GM12878 (cell line): Measurements from ENCODE around the gene ZNF837. TPM values are rescaled to one million over a fixed set of nuclear protein-coding genes. Genes with fewer than 3 reads are reported as not detected.

Experiments
- ATAC-seq: fragments of 200-7000 bp; cut with Tn5 transposase; 3 replicates; pipeline ENCODE4 v1.9.1; 2020; ENCODE audit warnings: mild to moderate bottlenecking, moderate library complexity
- BruUV-seq: library from RNA; stranded (reverse); fragments of 400-500 nt; replicated peaks from 2 replicates; lab custom pipeline; 2021; lab: Mats Ljungman, UMichigan
- CTCF ChIA-PET: fragments of 300-600 bp; sonication (Branson Sonifier 250); formaldehyde crosslinking; extraction: SDS; loops from one replicate; lab custom pipeline; 2021; ENCODE audit warnings: inconsistent platforms; lab: Yijun Ruan, JAX
- POLR2A ChIA-PET: fragments of 350-600 bp; formaldehyde crosslinking; extraction: SDS; loops from one replicate; lab custom pipeline; 2021; ENCODE audit warnings: inconsistent platforms; lab: Charles Lee
- RAD21 ChIA-PET: fragments of 300-600 bp; sonication (Branson Sonifier 250); formaldehyde crosslinking; loops from one replicate; lab custom pipeline; 2023; ENCODE audit warnings: antibody characterized with exemption; ENCODE audit not compliant: unreplicated experiment; lab: Charles Lee
- SMC1A ChIA-PET: fragments of 300-600 bp; sonication (Branson Sonifier 250); formaldehyde crosslinking; loops from one replicate; lab custom pipeline; 2023; ENCODE audit not compliant: unreplicated experiment, uncharacterized antibody; lab: Charles Lee
- DNase-seq: peaks from one replicate; pipeline ENCODE4 v3.0.0-alpha.2; 2011; ENCODE audit warnings: low read depth, low spot score
- FAIRE-seq: peaks from 3 replicates; lab custom pipeline; 2011; peaks lifted over from hg19 to GRCh38; lab: Jason Lieb, UNC
- H2AFZ ChIP-seq: 2 replicates; pipeline ENCODE4 v1.6.0; 2011; ENCODE audit warnings: low read depth, low read length, control low read depth; ENCODE audit not compliant: control insufficient read depth
- H3K27ac ChIP-seq: 2 replicates; pipeline ENCODE4 v1.5.1; 2011; ENCODE audit warnings: control low read depth; ENCODE audit not compliant: control insufficient read depth, insufficient read depth
- H3K27me3 ChIP-seq, 2 experiments: replicated peaks in 1 of 2; 2 replicates each; pipeline versions ENCODE4 v1.6.0 to v1.6.1; 2011; ENCODE audit warnings: low read length in 1 of 2; ENCODE audit not compliant: control insufficient read depth in 2 of 2, insufficient read depth in 2 of 2
- H3K36me3 ChIP-seq, 2 experiments: 2 replicates each; pipeline ENCODE4 v1.5.1; 2011; ENCODE audit warnings: low read length in 1 of 2; ENCODE audit not compliant: control insufficient read depth in 2 of 2, insufficient read depth in 2 of 2
- H3K4me1 ChIP-seq: 2 replicates; pipeline ENCODE4 v1.6.1; 2011; ENCODE audit warnings: mild to moderate bottlenecking, low read length, moderate library complexity, mixed read lengths; ENCODE audit not compliant: control insufficient read depth, insufficient read depth
- H3K4me2 ChIP-seq: 2 replicates; pipeline ENCODE4 v1.6.0; 2011; ENCODE audit warnings: control low read depth; ENCODE audit not compliant: control insufficient read depth, insufficient read depth
- H3K4me3 ChIP-seq: fragments of 200-600 bp; sonication (generic); 2 replicates; pipeline ENCODE4 v1.5.1; 2016
- H3K79me2 ChIP-seq: 2 replicates; pipeline ENCODE4 v1.6.0; 2011; ENCODE audit warnings: low read length; ENCODE audit not compliant: control insufficient read depth, insufficient read depth
- H3K9ac ChIP-seq: 2 replicates; pipeline ENCODE4 v1.8.0; 2011; ENCODE audit warnings: low read length, control low read depth, mixed read lengths; ENCODE audit not compliant: control insufficient read depth, insufficient read depth
- H3K9me3 ChIP-seq: replicated peaks from 3 replicates; pipeline ENCODE4 v1.5.1; 2011; ENCODE audit warnings: mild to moderate bottlenecking, low read length; ENCODE audit not compliant: control insufficient read depth, insufficient read depth
- H4K20me1 ChIP-seq: 2 replicates; pipeline ENCODE4 v1.6.0; 2011; ENCODE audit not compliant: control insufficient read depth, insufficient read depth
- BACH1 ChIP-seq: fragments of 450-650 bp; IDR thresholded peaks from 2 replicates; pipeline ENCODE4 v1.6.1; 2017; ENCODE audit warnings: mild to moderate bottlenecking, borderline replicate concordance
- NR2F1 ChIP-seq: fragments of 450-650 bp; conservative IDR thresholded peaks from 2 replicates; pipeline ENCODE4 v1.6.1; 2017; ENCODE audit warnings: mild to moderate bottlenecking
- RB1 ChIP-seq: fragments of 450-650 bp; formaldehyde crosslinking; IDR thresholded peaks from 2 replicates; pipeline ENCODE4 v1.6.1; 2017; ENCODE audit warnings: mild to moderate bottlenecking, borderline replicate concordance
- SREBF2 ChIP-seq: IDR thresholded peaks from 2 replicates; pipeline ENCODE4 v1.6.1; 2012; ENCODE audit warnings: mild to moderate bottlenecking, low read length
- USF2 ChIP-seq: IDR thresholded peaks from 2 replicates; pipeline ENCODE4 v1.6.1; 2011; ENCODE audit warnings: low read depth, low read length, improper control_type of control experiment, borderline replicate concordance
- WGBS: methylation state at CpG from one replicate; pipeline ENCODE4 v1.1.6; 2016; ENCODE audit warnings: low lambda C conversion rate; ENCODE audit not compliant: insufficient replicate concordance, insufficient coverage; ENCODE audit errors: missing lambda C conversion rate; 5-methylcytosine and 5-hydroxymethylcytosine counted together
- in situ Hi-C: fragments of 300-500 bp; cut with MboI; formaldehyde crosslinking; loops from 9 replicates; pipeline ENCODE4 v1.14.3; 2018; ENCODE audit warnings: mixed read lengths
- intact Hi-C: fragments of 100-400 bp; cut with micrococcal nuclease; formaldehyde crosslinking; loops from one replicate; pipeline ENCODE4 v1.14.2; 2022; ENCODE audit not compliant: unreplicated experiment
- polyA plus RNA-seq, 11 experiments: library from polyadenylated mRNA; depleted of rRNA in 4 of 11; unstranded in 6 of 11; stranded (reverse) in 5 of 11; fragments of >200 nt; fragmentation: Nextera tagmentation in 4 of 11; fragmentation: Illumina TruSeq in 1 of 11; extraction: Ambion mirVana in 4 of 11; extraction: Trizol in 1 of 11; gene quantifications; 1 replicate in 1 of 11; 2 replicates in 10 of 11; pipeline versions ENCODE4 v1.2.1 to v1.2.3, GENCODE V29; 2011 to 2016; ENCODE audit warnings: inconsistent platforms in 2 of 11, missing spikeins in 2 of 11, low read depth in 1 of 11
- total RNA-seq, 4 experiments: library from RNA; depleted of rRNA in 3 of 4; stranded (reverse); fragments of >200 nt in 3 of 4; fragmentation: Illumina TruSeq in 1 of 4; extraction: Trizol in 1 of 4; gene quantifications; 2 replicates each; pipeline versions ENCODE4 v1.2.1 to v1.2.3, GENCODE V29; 2013 to 2021
- TF ChIP-seq, protein P1 (sequence below): IDR thresholded peaks from 2 replicates; pipeline ENCODE4 v1.6.1; 2012; ENCODE audit warnings: low read length, inconsistent platforms
- TF ChIP-seq, protein P2 (sequence below): IDR thresholded peaks from 2 replicates; pipeline ENCODE4 v1.6.1; 2011; ENCODE audit warnings: mild to moderate bottlenecking, low read depth, low read length, moderate library complexity; ENCODE audit not compliant: insufficient replicate concordance
- TF ChIP-seq, protein P3 (sequence below): fragments of 450-650 bp; IDR thresholded peaks from 2 replicates; pipeline ENCODE4 v1.6.1; 2016; ENCODE audit warnings: mild to moderate bottlenecking

Gene ZNF837
- total and polyA plus RNA-seq, 10 of the 15 experiments (the other 5 are each of a cell fraction or from before 2014, with no cell fraction given) = 0.07 to 2.9 (median 2.0) TPM; not detected in 2

GRCh38 chr19:58408152-58409009, 27.6 kb upstream of the ZNF837 start, which contains the start of gene ZNF584 (continued):
- TF ChIP-seq, protein P1, sequence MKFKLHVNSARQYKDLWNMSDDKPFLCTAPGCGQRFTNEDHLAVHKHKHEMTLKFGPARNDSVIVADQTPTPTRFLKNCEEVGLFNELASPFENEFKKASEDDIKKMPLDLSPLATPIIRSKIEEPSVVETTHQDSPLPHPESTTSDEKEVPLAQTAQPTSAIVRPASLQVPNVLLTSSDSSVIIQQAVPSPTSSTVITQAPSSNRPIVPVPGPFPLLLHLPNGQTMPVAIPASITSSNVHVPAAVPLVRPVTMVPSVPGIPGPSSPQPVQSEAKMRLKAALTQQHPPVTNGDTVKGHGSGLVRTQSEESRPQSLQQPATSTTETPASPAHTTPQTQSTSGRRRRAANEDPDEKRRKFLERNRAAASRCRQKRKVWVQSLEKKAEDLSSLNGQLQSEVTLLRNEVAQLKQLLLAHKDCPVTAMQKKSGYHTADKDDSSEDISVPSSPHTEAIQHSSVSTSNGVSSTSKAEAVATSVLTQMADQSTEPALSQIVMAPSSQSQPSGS = no peak
- TF ChIP-seq SREBF2 = no peak
- TF ChIP-seq RB1 = 0 out of 2 replicates have a peak, but pooled peaks have one; percentile 31
- TF ChIP-seq NR2F1 = peak; percentile 89

DNA sequence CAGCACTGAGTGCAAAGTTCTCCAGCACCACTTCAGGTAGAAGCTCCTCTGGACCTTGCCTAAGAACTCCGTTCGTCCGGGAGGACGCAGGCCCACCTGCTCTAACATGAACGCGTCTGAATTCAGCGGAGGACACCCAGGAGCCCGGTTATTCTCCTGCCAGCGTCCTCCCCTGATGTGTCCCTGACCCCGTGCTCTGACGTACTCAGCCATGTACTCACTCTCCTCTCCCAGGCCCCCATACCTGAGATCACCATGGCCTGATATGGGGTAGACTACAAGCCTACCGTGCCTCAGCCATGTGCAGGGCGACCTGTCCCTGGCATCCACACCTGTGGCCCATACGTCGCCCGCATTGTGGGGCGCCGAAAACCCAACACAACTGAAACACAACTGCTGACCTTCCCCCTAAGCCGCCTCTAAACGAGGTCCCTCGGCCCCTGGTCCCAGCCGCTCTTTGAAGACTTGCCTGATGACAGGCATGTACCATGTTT, 26.9 kb upstream of the ZNF837 start:
- Histone ChIP-seq H2AFZ (peak overlapping the region; percentile 98), H3K4me1 (peaks cover 8% of the 10 kb centered on the region), H3K9ac (peak overlapping the region; percentile 90), H3K4me2 (peak overlapping the region; percentile 100), H3K9me3 (no peaks in the 10 kb centered on the region), H4K20me1 (no peaks in the 10 kb centered on the region), H3K36me3 (no peaks in the 10 kb centered on the region), H3K4me3 (peak overlapping the region; percentile 90), H3K27me3 (no peaks in the 10 kb centered on the region), H3K27ac (peak overlapping the region; percentile 80), H3K79me2 (peaks cover 16% of the 10 kb centered on the region)
- 32% methylated on average over 22 of the region's 22 CpGs for WGBS
- no peak for DNase-seq
- ChIA-PET POLR2A (interaction anchor here (0.5 to 1.0 kb wide), 2 partner anchors 19 to 44 kb away, joined by 3 read pairs; partner anchors contain the start of gene ZNF324B), SMC1A (interaction anchor here (1.1 kb wide), 2 partner anchors 43 to 59 kb away, joined by 3 read pairs; partner anchors contain the start of gene ZNF324), RAD21 (interaction anchor here (1.0 kb wide), 3 partner anchors 26 to 112 kb away, joined by 3 to 6 read pairs (median 5); partner anchors contain the start of gene ZBTB45), CTCF (interaction anchor here (1.4 kb wide), 1 partner anchor 11 kb away, joined by 5 read pairs; no protein-coding TSS in a partner anchor)
- intact Hi-C loops = loop anchor here (5.0 kb wide), 1 partner anchor 60 kb away; the partner anchor contains the start of gene ZNF324
- TF ChIP-seq BACH1 = no peak
- TF ChIP-seq, protein P2, sequence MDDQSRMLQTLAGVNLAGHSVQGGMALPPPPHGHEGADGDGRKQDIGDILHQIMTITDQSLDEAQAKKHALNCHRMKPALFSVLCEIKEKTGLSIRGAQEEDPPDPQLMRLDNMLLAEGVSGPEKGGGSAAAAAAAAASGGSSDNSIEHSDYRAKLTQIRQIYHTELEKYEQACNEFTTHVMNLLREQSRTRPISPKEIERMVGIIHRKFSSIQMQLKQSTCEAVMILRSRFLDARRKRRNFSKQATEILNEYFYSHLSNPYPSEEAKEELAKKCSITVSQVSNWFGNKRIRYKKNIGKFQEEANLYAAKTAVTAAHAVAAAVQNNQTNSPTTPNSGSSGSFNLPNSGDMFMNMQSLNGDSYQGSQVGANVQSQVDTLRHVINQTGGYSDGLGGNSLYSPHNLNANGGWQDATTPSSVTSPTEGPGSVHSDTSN = no peak
- TF ChIP-seq, protein P3, sequence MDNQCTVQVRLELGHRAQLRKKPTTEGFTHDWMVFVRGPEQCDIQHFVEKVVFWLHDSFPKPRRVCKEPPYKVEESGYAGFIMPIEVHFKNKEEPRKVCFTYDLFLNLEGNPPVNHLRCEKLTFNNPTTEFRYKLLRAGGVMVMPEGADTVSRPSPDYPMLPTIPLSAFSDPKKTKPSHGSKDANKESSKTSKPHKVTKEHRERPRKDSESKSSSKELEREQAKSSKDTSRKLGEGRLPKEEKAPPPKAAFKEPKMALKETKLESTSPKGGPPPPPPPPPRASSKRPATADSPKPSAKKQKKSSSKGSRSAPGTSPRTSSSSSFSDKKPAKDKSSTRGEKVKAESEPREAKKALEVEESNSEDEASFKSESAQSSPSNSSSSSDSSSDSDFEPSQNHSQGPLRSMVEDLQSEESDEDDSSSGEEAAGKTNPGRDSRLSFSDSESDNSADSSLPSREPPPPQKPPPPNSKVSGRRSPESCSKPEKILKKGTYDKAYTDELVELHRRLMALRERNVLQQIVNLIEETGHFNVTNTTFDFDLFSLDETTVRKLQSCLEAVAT = 0 out of 2 replicates have a peak, but pooled peaks have one; percentile 13
- TF ChIP-seq USF2 = no peak
- in situ Hi-C loops = no loop called here
- FAIRE-seq = no peak
- ATAC-seq = peak; percentile 11
- TSS peak; percentile 96 for BruUV-seq
